Choroid plexus epithelial cell (primary cell): ENCODE results near the gene NID1.

Source experiments
- DNase-seq: peaks from one replicate; pipeline ENCODE4 v3.0.0-alpha.2; 2010; ENCODE audit warnings: low read depth
- H3K4me3 ChIP-seq: 2 replicates; pipeline ENCODE4 v1.5.1; 2011; ENCODE audit warnings: low read depth, mild to moderate bottlenecking, control low read depth, low read length, moderate library complexity
- CTCF ChIP-seq: conservative IDR thresholded peaks from 2 replicates; pipeline ENCODE4 v1.5.1; 2011; ENCODE audit warnings: low read depth, mild to moderate bottlenecking, control low read depth, inconsistent platforms, low read length, moderate library complexity

NID1 gene

GRCh38 chr1:236027104-236027503 lies 37.8 kb downstream of the NID1 start:
- no peak overlapping the region for H3K4me3 ChIP-seq
- TF ChIP-seq CTCF, result no peak
- no peak for DNase-seq

GRCh38 chr1:236025836-236026235 lies 39.1 kb downstream of the NID1 start:
- DNase-seq, result no peak
- no peak for TF ChIP-seq CTCF

GRCh38 chr1:236024641-236025040 lies 40.2 kb downstream of the NID1 start:
- no peak overlapping the region for H3K4me3 ChIP-seq
- TF ChIP-seq CTCF, result no peak
- DNase-seq, result no peak

More at GRCh38 chr1:236025836-236026235, 39.1 kb downstream of the NID1 start:
- no peak overlapping the region for H3K4me3 ChIP-seq

- H3K4me3 ChIP-seq, result no peak overlapping the region
- no peak for TF ChIP-seq CTCF
- DNase-seq, result no peak
Observed at GRCh38 chr1:236023926-236024565, 40.8 kb downstream of the NID1 start.

GRCh38 chr1:236021424-236022135 lies 43.3 kb downstream of the NID1 start:
- no peak for TF ChIP-seq CTCF

GRCh38 chr1:236020359-236021219 lies 44.3 kb downstream of the NID1 start:
- DNase-seq, result peak; percentile 56
- no peak for TF ChIP-seq CTCF
- no peak overlapping the region for H3K4me3 ChIP-seq

More at GRCh38 chr1:236021424-236022135, 43.3 kb downstream of the NID1 start:
- DNase-seq, result peak; percentile 28
- H3K4me3 ChIP-seq, result no peak overlapping the region
